HepG2 (cell line): Measurements from ENCODE around the gene RPLP2. TPM values are rescaled to one million over a fixed set of nuclear protein-coding genes. Genes with fewer than 3 reads are reported as not detected.
A peak's percentile ranks its signal among the peaks of the same experiment; 100 is the strongest.

Source experiments
- DR1 ChIP-seq: sonication (generic); formaldehyde crosslinking; IDR thresholded peaks from 2 replicates; pipeline ENCODE4 v1.8.0; 2021; ENCODE audit warnings: mild to moderate bottlenecking, missing genetic modification reagents, inconsistent platforms
- ELF1 ChIP-seq: sonication (generic); formaldehyde crosslinking; IDR thresholded peaks from 2 replicates; pipeline ENCODE4 v1.4.0; 2020; ENCODE audit warnings: missing genetic modification reagents
- GLI4 ChIP-seq: sonication (generic); formaldehyde crosslinking; IDR thresholded peaks from 2 replicates; pipeline ENCODE4 v1.5.1; 2020; ENCODE audit warnings: missing genetic modification reagents, mild to moderate bottlenecking, moderate library complexity, borderline replicate concordance
- GZF1 ChIP-seq: sonication (generic); formaldehyde crosslinking; IDR thresholded peaks from 2 replicates; pipeline ENCODE4 v1.5.1; 2020; ENCODE audit warnings: mild to moderate bottlenecking, missing genetic modification reagents
- HNRNPLL ChIP-seq: fragments of 200-400 bp; formaldehyde crosslinking; IDR thresholded peaks from 2 replicates; pipeline ENCODE4 v1.6.1; 2017; ENCODE audit warnings: mild to moderate bottlenecking, low read depth, low read length; ENCODE audit not compliant: poor library complexity, severe bottlenecking
- KDM3A ChIP-seq: IDR thresholded peaks from 2 replicates; pipeline ENCODE4 v1.6.1; 2018; ENCODE audit warnings: low read depth, missing compliant biosample characterization
- LCORL ChIP-seq, 2 experiments: fragments of 450-650 bp in 1 of 2; sonication (generic) in 1 of 2; formaldehyde crosslinking in 1 of 2; IDR thresholded peaks; 2 replicates each; pipeline versions ENCODE4 v1.5.0 to v1.6.1; 2017 to 2020; ENCODE audit warnings: antibody characterized with exemption in 1 of 2, missing genetic modification reagents in 1 of 2
- MAFF ChIP-seq: IDR thresholded peaks from 2 replicates; pipeline ENCODE4 v1.6.1; 2011; ENCODE audit warnings: low read depth, low read length, improper control_type of control experiment
- MED8 ChIP-seq: sonication (generic); formaldehyde crosslinking; IDR thresholded peaks from 2 replicates; pipeline ENCODE4 v1.8.1; 2023; ENCODE audit warnings: mild to moderate bottlenecking, missing genetic modification reagents; ENCODE audit not compliant: insufficient replicate concordance
- NFATC3 ChIP-seq: sonication (generic); formaldehyde crosslinking; IDR thresholded peaks from 2 replicates; pipeline ENCODE4 v1.5.1; 2020; ENCODE audit warnings: mild to moderate bottlenecking, missing genetic modification reagents
- NFYC ChIP-seq: IDR thresholded peaks from 2 replicates; pipeline ENCODE4 v1.6.1; 2016; ENCODE audit warnings: missing genetic modification reagents, missing compliant biosample characterization
- POLR2G ChIP-seq: fragments of 200-400 bp; formaldehyde crosslinking; IDR thresholded peaks from 2 replicates; pipeline ENCODE4 v1.6.1; 2018; ENCODE audit warnings: mild to moderate bottlenecking, low read depth, low read length, moderate library complexity
- RFX5 ChIP-seq: IDR thresholded peaks from 2 replicates; pipeline ENCODE4 v1.6.1; 2011; ENCODE audit warnings: low read depth, low read length, improper control_type of control experiment
- SATB2 ChIP-seq: sonication (generic); formaldehyde crosslinking; IDR thresholded peaks from 2 replicates; pipeline ENCODE4 v1.5.0; 2020; ENCODE audit warnings: missing genetic modification reagents
- STAG1 ChIP-seq: sonication (generic); formaldehyde crosslinking; IDR thresholded peaks from 2 replicates; pipeline ENCODE4 v1.4.0; 2020; ENCODE audit warnings: missing genetic modification reagents
- ZFAT ChIP-seq: sonication (generic); formaldehyde crosslinking; conservative IDR thresholded peaks from 2 replicates; pipeline ENCODE4 v1.8.1; 2023; ENCODE audit warnings: missing genetic modification reagents, inconsistent platforms
- ZMYM3 ChIP-seq: sonication (generic); formaldehyde crosslinking; IDR thresholded peaks from 2 replicates; pipeline ENCODE4 v1.5.1; 2020; ENCODE audit warnings: mild to moderate bottlenecking, missing genetic modification reagents
- ZNF225 ChIP-seq: sonication (generic); formaldehyde crosslinking; IDR thresholded peaks from 2 replicates; pipeline ENCODE4 v1.4.0; 2020; ENCODE audit warnings: mild to moderate bottlenecking, missing genetic modification reagents
- ZNF296 ChIP-seq: sonication (generic); formaldehyde crosslinking; conservative IDR thresholded peaks from 2 replicates; pipeline ENCODE4 v1.5.0; 2020; ENCODE audit warnings: mild to moderate bottlenecking, missing genetic modification reagents
- ZNF670 ChIP-seq: sonication (generic); formaldehyde crosslinking; IDR thresholded peaks from 2 replicates; pipeline ENCODE4 v1.8.0; 2022; ENCODE audit warnings: mild to moderate bottlenecking, missing genetic modification reagents, borderline replicate concordance
- ZNF672 ChIP-seq: sonication (generic); formaldehyde crosslinking; IDR thresholded peaks from 2 replicates; pipeline ENCODE4 v1.8.1; 2022; ENCODE audit warnings: missing genetic modification reagents
- ZNF768 ChIP-seq: sonication (generic); formaldehyde crosslinking; IDR thresholded peaks from 2 replicates; pipeline ENCODE4 v1.4.0; 2020; ENCODE audit warnings: missing genetic modification reagents
- polyA plus RNA-seq, 8 experiments: library from polyadenylated mRNA; depleted of rRNA in 3 of 8; stranded (reverse) in 7 of 8; unstranded in 1 of 8; fragments of >200 nt; fragmentation: Illumina TruSeq in 4 of 8; extraction: Trizol in 4 of 8; gene quantifications; 2 replicates each; pipeline versions ENCODE4 v1.2.1 to v1.2.3, GENCODE V29; 2011 to 2016; ENCODE audit warnings: low read depth in 4 of 8, missing spikeins in 1 of 8, mixed read lengths in 1 of 8; ENCODE audit not compliant: insufficient read depth in 1 of 8
- total RNA-seq, 5 experiments: library from RNA; depleted of rRNA; stranded (reverse); fragments of >200 nt; fragmentation: Illumina TruSeq; extraction: Trizol; gene quantifications; 2 replicates each; pipeline ENCODE4 v1.2.3, GENCODE V29; 2016; ENCODE audit warnings: low read depth in 1 of 5
- TF ChIP-seq, protein P1 (sequence below): sonication (generic); formaldehyde crosslinking; IDR thresholded peaks from 2 replicates; pipeline ENCODE4 v1.5.0; 2020; ENCODE audit warnings: missing genetic modification reagents, mild to moderate bottlenecking, borderline replicate concordance
- TF ChIP-seq, protein P2 (sequence below): sonication (generic); formaldehyde crosslinking; IDR thresholded peaks from 2 replicates; pipeline ENCODE4 v1.4.0; 2020; ENCODE audit warnings: mild to moderate bottlenecking, missing genetic modification reagents, borderline replicate concordance
- TF ChIP-seq, protein P3 (sequence below): sonication (generic); formaldehyde crosslinking; IDR thresholded peaks from 2 replicates; pipeline ENCODE4 v1.5.1; 2020; ENCODE audit warnings: mild to moderate bottlenecking, missing genetic modification reagents

The RPLP2 gene
- total and polyA plus RNA-seq, 2 of the 13 experiments (the other 11 are each of a cell fraction or from before 2014, with no cell fraction given): 978 to 2,106 TPM

DNA sequence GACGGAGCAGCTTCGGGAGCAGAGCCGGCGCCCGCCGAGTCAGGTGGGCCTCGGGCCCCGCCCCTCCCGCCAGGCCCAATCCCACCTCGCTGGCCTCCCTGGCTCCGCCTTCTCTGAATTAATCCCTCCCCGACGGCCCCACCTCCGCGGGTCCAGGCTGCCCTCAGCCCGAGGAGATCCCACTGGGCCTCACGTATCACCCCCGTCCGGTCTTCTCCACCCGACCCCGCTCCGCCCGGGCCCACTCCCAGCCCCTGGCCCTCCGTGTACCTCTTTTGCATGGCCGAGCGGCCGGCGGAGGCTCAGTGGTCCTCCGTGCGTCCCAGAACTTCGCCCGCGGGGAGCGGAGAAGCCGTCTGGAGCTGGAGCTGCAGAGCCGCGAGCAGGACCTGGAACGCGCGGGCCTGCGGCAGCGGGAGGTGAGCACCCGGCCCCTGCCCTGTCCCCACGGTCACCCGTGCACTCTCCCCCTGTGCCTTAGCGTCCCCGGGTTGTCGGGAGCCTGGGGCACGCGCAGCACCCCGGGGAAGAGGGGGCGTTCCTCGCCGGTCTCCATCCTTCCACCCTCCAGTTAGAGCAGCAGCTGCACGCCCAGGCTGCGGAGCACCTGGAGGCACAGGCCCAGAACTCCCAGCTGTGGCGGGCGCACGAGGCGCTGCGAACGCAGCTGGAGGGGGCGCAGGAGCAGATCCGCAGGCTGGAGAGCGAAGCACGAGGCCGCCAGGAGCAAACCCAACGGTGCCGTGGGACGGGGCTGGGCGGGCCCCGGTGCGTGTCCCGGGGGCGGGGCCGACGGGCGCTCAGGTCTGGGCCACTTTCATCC, 20.7 kb downstream of the RPLP2 start (continued):
- TF ChIP-seq, protein P1, sequence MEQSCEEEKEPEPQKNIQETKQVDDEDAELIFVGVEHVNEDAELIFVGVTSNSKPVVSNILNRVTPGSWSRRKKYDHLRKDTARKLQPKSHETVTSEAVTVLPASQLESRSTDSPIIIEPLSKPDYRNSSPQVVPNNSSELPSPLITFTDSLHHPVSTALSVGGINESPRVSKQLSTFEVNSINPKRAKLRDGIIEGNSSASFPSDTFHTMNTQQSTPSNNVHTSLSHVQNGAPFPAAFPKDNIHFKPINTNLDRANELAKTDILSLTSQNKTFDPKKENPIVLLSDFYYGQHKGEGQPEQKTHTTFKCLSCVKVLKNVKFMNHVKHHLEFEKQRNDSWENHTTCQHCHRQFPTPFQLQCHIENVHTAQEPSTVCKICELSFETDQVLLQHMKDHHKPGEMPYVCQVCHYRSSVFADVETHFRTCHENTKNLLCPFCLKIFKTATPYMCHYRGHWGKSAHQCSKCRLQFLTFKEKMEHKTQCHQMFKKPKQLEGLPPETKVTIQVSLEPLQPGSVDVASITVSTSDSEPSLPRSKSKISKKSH (CRISPR knock-in tag): no peak; the same call in 1 of the 2 replicates
- TF ChIP-seq ZNF768 (CRISPR knock-in tag): no peak
- TF ChIP-seq MED8 (CRISPR knock-in tag): no peak
- TF ChIP-seq SATB2 (CRISPR knock-in tag): no peak
- no peak for TF ChIP-seq ZFAT
- TF ChIP-seq GLI4 (CRISPR knock-in tag): no peak
- 0 out of 2 replicates have a peak, but pooled peaks have one; percentile 30 for TF ChIP-seq DR1 (CRISPR knock-in tag)
- TF ChIP-seq GZF1: 0 out of 2 replicates have a peak, but pooled peaks have one; percentile 39
- no peak for TF ChIP-seq NFATC3 (CRISPR knock-in tag)
- no peak for TF ChIP-seq ZNF225 (CRISPR knock-in tag)
- TF ChIP-seq LCORL (IDR thresholded peaks at IDR 0.05): no peak
- TF ChIP-seq LCORL (CRISPR knock-in tag; IDR thresholded peaks at IDR 0.05): no peak
- TF ChIP-seq, protein P2, sequence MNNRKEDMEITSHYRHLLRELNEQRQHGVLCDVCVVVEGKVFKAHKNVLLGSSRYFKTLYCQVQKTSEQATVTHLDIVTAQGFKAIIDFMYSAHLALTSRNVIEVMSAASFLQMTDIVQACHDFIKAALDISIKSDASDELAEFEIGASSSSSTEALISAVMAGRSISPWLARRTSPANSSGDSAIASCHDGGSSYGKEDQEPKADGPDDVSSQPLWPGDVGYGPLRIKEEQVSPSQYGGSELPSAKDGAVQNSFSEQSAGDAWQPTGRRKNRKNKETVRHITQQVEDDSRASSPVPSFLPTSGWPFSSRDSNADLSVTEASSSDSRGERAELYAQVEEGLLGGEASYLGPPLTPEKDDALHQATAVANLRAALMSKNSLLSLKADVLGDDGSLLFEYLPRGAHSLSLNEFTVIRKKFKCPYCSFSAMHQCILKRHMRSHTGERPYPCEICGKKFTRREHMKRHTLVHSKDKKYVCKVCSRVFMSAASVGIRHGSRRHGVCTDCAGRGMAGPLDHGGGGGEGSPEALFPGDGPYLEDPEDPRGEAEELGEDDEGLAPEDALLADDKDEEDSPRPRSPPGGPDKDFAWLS: no peak
- TF ChIP-seq ELF1 (CRISPR knock-in tag): no peak
- TF ChIP-seq HNRNPLL: peak; percentile 86
- no peak for TF ChIP-seq ZNF296 (CRISPR knock-in tag)
- peak; percentile 59 for TF ChIP-seq POLR2G
- TF ChIP-seq ZNF670: peak; percentile 38; the same call in 1 of the 2 replicates
- TF ChIP-seq NFYC (CRISPR knock-in tag): no peak; the same call in 1 of the 2 replicates
- TF ChIP-seq STAG1 (CRISPR knock-in tag): no peak
- TF ChIP-seq, protein P3, sequence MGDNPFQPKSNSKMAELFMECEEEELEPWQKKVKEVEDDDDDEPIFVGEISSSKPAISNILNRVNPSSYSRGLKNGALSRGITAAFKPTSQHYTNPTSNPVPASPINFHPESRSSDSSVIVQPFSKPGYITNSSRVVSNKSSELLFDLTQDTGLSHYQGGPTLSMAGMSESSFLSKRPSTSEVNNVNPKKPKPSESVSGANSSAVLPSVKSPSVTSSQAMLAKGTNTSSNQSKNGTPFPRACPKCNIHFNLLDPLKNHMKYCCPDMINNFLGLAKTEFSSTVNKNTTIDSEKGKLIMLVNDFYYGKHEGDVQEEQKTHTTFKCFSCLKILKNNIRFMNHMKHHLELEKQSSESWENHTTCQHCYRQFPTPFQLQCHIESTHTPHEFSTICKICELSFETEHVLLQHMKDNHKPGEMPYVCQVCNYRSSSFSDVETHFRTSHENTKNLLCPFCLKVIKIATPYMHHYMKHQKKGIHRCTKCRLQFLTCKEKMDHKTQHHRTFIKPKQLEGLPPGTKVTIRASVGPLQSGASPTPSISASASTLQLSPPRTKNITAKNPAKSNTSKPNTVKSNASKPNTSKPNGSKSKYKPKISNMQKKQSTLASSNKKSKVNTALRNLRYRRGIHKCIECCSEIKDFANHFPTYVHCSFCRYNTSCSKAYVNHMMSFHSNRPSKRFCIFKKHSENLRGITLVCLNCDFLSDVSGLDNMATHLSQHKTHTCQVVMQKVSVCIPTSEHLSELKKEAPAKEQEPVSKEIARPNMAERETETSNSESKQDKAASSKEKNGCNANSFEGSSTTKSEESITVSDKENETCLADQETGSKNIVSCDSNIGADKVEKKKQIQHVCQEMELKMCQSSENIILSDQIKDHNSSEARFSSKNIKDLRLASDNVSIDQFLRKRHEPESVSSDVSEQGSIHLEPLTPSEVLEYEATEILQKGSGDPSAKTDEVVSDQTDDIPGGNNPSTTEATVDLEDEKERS (CRISPR knock-in tag): no peak; the same call in 1 of the 2 replicates
- no peak for TF ChIP-seq RFX5
- no peak for TF ChIP-seq ZMYM3 (CRISPR knock-in tag)
- no peak for TF ChIP-seq ZNF672 (CRISPR knock-in tag)
- TF ChIP-seq KDM3A (CRISPR knock-in tag): no peak
- no peak for TF ChIP-seq MAFF
